NCI-H1436 (cell line): ENCODE results near the gene DNMT3L.
"Not testable (repeated sequence)": the region's sequence is repeated elsewhere in the genome, so short reads cannot be mapped to it uniquely, and the experiment has no call there.

Experiments used
- DNase-seq: peaks from one replicate; lab custom pipeline; 2025; lab: John Stamatoyannopoulos, UW

Gene DNMT3L

DNA sequence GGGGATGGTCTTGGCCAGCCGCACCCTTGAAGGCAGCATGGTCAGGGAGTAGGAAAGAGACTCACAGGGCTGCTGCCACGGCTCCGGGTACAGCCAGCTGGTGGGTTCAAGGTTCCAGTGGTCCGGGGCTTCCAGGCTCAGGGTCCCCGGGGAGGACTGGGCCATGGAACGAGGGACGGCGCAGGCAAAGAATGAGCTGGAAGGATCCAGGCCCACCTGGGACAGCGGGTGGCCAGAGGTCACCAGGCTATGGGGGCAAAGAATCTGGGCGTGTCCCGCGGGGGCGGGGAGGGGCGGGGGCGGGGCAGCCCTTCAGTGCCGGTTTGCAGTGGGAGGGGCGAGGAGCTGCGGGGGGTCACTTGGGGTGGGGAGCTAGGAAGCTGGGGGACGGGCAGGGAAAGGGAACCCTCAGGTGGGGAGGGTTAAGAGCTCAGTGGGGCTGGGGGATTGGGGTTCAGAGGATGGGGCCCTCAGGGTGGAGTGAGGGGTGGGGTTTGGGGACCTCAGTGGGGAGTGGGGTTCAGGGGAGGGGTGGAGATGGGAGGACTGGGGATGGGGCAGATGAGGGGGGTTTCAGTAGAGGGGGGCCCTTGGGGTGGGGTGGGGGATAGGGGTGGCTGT is at the start of gene DNMT3L:
TSS of gene DNMT3L (minus strand) at position 223 of the 621 bp plus-strand sequence. CDS start 638 bp downstream, outside the sequence.
- DNase-seq = no peak

- DNase-seq = no peak
These were observed 49.2 kb upstream of the DNMT3L start for GRCh38 chr21:44310628-44311507.

- no peak for DNase-seq
These were observed 45.4 kb upstream of the DNMT3L start for GRCh38 chr21:44306936-44307704.

DNA sequence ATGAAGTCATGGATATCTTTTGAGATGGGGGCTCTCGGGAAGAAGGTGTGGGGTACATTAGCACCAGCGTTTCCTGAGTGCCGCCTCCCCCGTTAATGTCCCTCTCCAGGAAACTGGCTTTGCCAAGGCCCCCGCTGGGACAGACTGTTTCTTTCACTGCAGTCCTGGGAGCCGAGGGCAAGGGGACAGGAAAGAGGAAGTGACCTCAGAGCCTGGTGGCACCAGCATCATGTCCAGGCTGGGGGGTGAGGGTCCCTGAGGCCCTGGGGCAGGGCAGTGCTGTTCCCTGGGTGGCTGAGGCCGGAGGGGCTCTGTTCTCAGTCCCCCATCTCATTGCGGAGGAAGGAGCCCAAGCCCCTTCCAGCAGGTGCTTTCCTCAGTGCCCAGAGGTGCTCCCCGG is 44.0 kb upstream of the DNMT3L start:
- DNase-seq = no peak

DNA sequence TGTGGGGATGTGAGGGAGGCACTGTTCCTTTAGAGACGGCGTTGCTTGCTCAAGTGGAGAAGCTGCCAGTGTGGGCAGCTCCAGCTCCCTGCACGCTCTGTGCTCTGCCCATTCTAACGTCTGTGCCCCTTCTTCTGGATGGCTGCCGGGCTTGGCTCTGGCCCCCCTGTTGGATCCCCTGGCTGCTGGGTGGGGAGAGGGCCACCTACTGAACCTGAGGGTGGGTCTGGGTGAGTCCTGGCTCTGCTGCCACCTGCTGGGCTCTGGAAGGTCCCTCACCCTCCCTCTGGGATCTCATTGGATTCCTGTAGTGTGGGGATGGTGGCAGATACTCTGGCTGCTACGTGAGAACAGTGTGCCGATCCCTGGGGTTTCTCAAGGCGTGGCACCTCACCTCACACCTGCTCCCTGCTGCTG is 43.2 kb upstream of the DNMT3L start:
- DNase-seq = peak; percentile 29

DNA sequence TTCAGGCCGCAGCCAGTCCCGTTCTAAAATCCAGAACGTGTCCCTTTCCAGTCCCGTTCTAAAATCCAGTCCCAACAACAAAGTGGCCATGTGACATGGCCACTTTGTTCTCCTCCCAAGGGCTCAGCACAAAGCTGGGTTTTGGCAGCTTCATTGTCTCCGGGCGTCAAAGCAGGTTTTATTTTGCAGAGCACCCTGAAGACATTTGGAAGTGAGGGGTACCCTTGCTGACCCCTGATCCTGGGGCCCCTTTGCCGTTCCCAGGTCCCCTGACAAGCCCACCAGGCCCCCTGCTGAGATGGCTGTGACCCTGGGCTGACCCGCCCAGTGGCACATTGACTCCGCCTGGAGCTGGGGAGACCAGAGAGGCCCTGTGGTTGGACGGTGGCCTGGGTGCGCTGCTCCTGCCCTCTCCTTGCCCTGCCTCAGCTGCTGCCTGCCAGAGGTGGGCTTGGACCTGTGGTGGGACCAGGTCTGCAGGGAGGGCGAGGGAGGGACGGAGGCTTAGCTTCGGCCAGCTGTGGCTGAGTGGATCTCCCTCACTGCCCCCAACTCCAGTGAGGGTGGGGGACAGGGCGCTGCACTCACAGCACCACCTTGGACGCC is 42.4 kb upstream of the DNMT3L start:
- no peak for DNase-seq

DNA sequence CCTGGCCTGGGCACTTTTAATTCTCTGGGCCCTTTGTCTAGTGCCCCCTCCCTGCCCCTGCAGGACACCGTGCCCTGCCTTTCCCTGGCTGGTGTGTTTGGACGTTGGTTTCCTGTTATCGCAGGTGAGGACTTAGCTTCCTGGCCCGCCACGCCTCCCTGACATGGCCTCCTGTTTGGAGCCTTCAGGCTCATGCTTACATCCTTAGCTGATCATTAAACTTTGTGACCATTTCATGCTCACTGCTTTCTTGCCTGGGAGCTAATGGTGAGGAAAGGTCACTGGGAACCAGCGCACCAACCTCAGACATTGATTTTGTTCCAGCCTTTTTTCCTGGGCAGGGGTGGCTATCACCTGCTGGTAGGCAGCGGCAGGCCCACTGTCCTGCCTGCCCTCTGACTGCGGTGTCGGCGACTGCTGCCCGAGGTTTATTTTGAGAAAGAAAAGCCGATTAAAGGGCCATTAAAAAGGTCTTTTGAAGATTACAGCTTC is 41.8 kb upstream of the DNMT3L start:
- no peak for DNase-seq

DNA sequence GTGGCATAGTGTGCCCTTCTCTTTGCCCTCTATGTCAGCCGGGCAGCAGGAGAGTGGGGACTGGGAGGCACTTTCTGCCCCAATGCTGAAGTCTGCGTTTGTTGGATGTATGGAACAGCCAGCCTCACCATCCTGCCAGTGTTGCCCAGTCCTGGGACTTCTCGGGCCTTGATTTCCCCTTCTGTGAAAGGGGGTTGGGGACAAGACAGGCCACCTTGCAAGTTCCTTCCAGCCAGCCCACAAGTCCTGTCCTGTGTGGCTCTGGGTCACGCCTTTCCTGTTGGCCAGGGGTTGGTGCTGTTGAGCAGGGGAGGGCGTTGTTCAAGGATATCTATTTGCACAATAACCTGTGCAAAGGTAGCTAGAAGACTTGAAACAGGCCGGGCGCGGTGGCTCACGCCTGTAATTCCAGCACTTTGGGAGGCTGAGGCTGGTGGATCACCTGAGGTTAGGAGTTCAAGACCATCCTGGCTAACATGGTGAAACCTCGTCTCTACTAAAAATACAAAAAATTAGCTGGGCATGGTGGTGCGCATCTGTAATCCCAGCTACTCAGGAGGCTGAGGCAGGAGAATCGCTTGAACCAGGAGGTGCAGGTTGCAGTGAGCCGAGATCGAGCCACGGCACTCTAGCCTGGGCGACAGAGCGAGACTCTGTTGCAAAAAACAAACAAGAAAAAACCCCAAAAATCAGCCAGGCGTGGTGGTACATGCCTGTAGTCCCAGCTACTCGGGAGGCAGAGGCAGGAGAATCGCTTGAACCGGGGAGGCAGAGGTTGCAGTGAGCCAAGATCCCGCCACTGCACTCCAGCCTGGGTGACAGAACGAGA is 41.1 kb upstream of the DNMT3L start:
- not testable (repeated sequence) for DNase-seq

DNA sequence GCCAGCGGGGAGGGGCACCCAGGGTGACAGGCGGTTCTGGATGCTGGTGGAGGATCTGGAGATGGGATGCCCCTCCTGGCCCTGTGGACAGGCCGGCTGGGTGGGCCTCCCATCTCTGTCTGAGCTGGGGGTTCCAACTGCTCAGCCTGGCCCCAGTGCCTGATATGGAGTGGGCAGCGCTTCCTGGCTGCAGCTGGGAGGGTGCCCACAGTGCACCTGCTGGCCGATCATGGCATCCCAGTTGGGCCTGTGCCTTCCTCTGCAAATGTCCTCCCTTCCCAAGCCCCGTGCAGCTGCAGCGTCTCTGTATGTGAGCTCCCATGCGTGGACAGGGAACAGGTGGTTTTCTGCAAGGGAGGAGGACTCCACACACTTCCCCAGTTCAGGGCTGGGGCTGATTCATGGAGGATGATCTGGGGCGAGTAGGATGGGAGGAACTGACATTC is 40.3 kb upstream of the DNMT3L start:
- no peak for DNase-seq

- no peak for DNase-seq
These were observed 39.4 kb upstream of the DNMT3L start for GRCh38 chr21:44301141-44301540.

DNA sequence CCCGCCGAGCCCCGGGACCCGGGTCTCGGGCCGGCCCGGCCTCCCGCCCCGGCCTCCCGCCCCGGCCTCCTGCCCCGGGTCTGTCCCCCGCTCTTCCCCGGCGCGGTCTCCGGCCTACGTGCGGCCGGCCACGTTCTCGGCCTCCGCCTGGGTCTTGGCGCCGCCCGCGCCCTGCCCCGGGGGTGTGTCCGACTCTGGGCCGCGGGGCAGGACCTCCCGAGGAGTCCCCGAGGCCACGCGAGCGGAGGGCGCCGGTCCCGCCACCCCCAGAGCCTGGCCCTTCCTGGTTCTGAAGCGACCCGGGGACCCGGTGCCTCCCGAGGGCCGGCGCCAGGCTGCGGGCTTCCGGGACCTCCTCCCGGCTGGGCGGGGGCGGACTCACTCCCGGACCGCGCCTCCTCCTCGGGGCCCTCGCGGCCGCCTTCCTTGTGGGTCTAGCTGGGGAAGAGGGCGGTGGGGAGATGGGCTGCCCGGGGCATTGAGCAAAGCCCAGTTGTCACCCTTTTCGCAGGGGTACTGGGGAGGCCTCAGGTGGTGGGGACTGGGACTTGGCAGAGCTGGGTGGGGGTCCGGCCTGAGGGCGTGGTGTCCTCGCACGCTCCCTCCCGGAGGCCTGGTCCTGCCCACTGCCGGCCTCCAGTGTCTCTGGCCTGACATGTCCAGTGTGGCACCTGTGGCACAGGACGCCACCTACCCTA is 38.7 kb upstream of the DNMT3L start:
- no peak for DNase-seq

- peak; percentile 35 for DNase-seq
These were observed 38.0 kb upstream of the DNMT3L start, which contains the start of gene PFKL for GRCh38 chr21:44299458-44300261. Gene PFKL (plus strand): TSS chr21:44300053. CDS start chr21:44300106, 53 bp downstream.

GRCh38 chr21:44299085-44299457 is 37.4 kb upstream of the DNMT3L start:
- no peak for DNase-seq

DNA sequence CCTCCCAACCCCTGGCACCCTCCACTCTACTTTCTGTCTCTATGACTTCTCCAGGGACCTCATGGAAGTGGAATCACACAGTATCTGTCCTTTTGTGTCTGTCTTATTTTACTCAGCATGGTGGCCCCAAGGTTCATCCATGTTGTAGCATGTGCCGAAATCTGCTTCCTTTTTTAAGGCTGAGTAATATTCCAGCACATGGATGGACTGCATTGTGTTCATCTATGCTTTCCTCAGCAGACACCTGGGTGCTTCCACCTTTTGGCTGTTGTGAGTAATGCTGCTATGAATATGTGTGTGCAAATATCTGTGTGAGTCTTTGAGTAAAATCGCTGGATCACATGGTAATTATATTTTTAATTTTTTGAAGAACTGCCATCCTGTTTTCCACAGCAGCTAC is 36.6 kb upstream of the DNMT3L start:
- DNase-seq = no peak

- DNase-seq = peak; percentile 78
These were observed 36.0 kb upstream of the DNMT3L start for GRCh38 chr21:44297525-44298290.

DNA sequence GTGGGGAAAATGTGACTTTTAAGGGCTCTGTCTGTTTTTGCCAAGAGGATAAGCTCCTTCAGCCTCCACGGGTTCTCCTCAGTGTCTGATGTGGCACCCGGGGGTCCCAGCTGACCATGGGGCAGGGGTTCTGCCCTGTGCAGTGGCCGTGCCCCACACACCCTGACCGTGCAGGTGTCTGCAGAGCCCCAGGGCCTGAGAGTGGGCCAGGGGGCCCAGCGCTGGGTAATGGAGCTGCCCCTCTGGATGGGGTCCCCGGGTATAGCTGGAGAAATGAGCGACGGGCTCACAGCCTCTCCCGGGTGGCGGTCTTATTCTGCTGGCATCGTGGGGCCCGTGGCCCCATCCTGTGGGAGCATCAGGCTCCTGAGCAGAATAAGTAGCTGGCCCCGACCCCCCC is 35.2 kb upstream of the DNMT3L start:
- DNase-seq = no peak

DNA sequence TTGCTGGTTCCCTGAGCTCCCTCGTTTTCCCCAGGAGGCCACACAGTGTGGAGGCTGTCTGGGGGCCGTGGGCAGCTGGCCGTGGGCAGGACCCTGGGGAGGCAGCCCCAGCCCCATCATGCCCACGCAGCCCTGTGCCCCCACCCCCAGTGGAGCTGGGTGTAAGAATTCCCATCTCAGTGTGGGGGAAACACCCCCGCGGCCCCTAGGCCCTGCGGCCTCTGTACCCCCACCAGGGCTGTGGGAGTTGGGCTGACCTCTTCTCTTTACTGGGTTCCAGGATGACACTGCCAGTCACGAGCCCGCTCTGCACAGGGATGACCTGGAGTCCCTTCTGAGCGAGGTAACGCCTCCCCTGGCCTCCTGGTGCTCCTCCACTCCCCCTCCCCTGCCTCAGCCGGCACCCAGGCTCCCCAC is 34.4 kb upstream of the DNMT3L start:
- no peak for DNase-seq

DNA sequence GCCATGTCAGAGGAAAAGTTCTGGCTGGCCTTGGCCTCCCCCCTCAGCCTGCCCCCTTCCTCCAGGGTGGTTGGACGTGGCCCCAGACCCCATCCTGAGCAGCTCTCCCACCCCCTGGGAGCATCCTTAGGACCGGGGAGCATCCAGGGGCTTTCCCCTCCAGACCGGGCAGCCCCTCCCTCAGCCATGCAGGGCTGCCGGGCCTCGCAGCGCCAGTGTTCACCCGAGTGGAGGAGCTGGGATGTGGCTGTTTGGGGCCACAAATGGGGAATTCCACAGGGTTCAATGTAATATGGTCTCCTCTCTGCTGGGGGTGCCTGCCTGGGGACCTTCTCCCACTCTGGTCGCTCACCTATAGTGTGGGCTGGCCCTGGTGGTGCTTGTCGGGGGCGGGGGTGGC is 33.9 kb upstream of the DNMT3L start:
- no peak for DNase-seq

- no peak for DNase-seq
These were observed 33.5 kb upstream of the DNMT3L start for GRCh38 chr21:44295163-44295573.
